HCT116 (cell line): ENCODE measurements around the gene UBA5.

Experiments
- CTCF ChIP-seq, 3 experiments: fragments of 200-600 bp in 1 of 3; sonication (generic) in 1 of 3; IDR thresholded peaks in 2 of 3; conservative IDR thresholded peaks in 1 of 3; 2 replicates each; pipeline ENCODE4 v1.5.1; 2012 to 2017; ENCODE audit warnings: low read depth in 2 of 3, low read length in 2 of 3, antibody characterized with exemption in 1 of 3, borderline replicate concordance in 1 of 3, control low read depth in 1 of 3, mild to moderate bottlenecking in 1 of 3, mixed read lengths in 1 of 3, mixed run types in 1 of 3, moderate library complexity in 1 of 3; ENCODE audit not compliant: insufficient read depth in 1 of 3
- EZH2 ChIP-seq: fragments of 200-600 bp; sonication (generic); IDR thresholded peaks from 2 replicates; pipeline ENCODE4 v1.6.1; 2017; ENCODE audit warnings: antibody characterized with exemption, mixed run types
- POLR2AphosphoS5 ChIP-seq: IDR thresholded peaks from 2 replicates; pipeline ENCODE4 v1.6.1; 2011; ENCODE audit warnings: mild to moderate bottlenecking, low read depth, low read length, moderate library complexity
- YY1 ChIP-seq: IDR thresholded peaks from 2 replicates; pipeline ENCODE4 v1.6.1; 2011; ENCODE audit warnings: low read length, low read depth, moderate library complexity, mild to moderate bottlenecking; ENCODE audit not compliant: insufficient replicate concordance; ENCODE audit errors: extremely low read depth

- TF ChIP-seq YY1 (no peak), CTCF (IDR thresholded peaks at IDR 0.05 in 2 of 3, conservative IDR thresholded peaks at IDR 0.05 in 1 of 3; ENCODE audit: borderline replicate concordance in 1 of 3, insufficient read depth in 1 of 3, low read depth in 2 of 3, low read length in 2 of 3) (no peak), EZH2 (no peak), POLR2AphosphoS5 (no peak)
These were observed 49.6 kb downstream of the UBA5 start for GRCh38 chr3:132709761-132710160.
